Measurements from ENCODE around the gene PROP1. TPM values are rescaled to one million over a fixed set of nuclear protein-coding genes. Genes with fewer than 3 reads are reported as not detected.
"Not testable (repeated sequence)": the region's sequence is repeated elsewhere in the genome, so short reads cannot be mapped to it uniquely, and the experiment has no call there.

Gene PROP1
- total and polyA plus RNA-seq, 2 donors (not counting 3 experiments of a cell fraction or from before 2014, with no cell fraction given) = not detected

DNA sequence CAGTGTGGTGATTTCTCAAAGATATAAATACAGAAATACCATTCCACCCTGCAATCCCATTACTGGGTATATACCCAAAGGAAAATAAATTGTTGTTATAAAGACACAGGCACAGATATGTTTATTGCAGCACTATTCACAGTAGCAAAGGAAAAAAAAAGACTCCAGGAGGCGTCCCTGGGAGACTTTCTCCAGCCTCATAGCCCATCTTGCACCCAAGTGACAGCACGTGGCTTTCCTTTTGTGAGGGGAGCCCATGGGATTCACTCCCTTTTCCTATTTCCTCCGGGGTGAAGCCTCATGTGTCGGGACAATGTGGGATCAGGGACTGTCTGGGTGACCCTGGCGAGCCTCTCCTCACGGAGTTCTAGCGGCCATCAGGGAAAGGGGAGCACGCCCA lies 18.4 kb downstream of the PROP1 start:
- H3K27me3 ChIP-seq (ENCODE audit: control insufficient read depth in 2 of 2, insufficient read depth in 2 of 2, low read length in 2 of 2); CTCF ChIA-PET; H3K4me2 ChIP-seq (ENCODE audit: insufficient read depth, low read length); H3K4me3 ChIP-seq (replicated peaks in 1 of 3; ENCODE audit: insufficient read depth in 1 of 3, low read depth in 1 of 3, low read length in 3 of 3); H4K20me1 ChIP-seq (replicated peaks; ENCODE audit: control insufficient read depth, extremely low read depth, insufficient read depth, low read length); intact Hi-C loops (cut with micrococcal nuclease); DNase-seq (ENCODE audit: low read depth, low spot score); POLR2A ChIA-PET; BruUV-seq (replicated peaks); H3K36me3 ChIP-seq (ENCODE audit: control insufficient read depth in 2 of 2, extremely low read depth in 1 of 2, insufficient read depth in 2 of 2, low read length in 2 of 2); H3K79me2 ChIP-seq (ENCODE audit: control insufficient read depth, insufficient read depth, low read length); H2AFZ ChIP-seq (ENCODE audit: low read depth, low read length); H3K9me1 ChIP-seq (replicated peaks; ENCODE audit: control insufficient read depth, extremely low read depth, insufficient read depth, low read length); H3K4me1 ChIP-seq (ENCODE audit: control insufficient read depth, extremely low read depth, insufficient read depth, low read length); H3K9ac ChIP-seq (replicated peaks; ENCODE audit: extremely low read depth, insufficient read depth, low read length); H3K9me3 ChIP-seq (replicated peaks; ENCODE audit: control insufficient read depth, insufficient read depth, low read length); H3K27ac ChIP-seq (ENCODE audit: insufficient read depth, low read depth, low read length); dilution Hi-C loops (cut with MboI; ENCODE audit: extremely low pct_ligation_motif_present, low sequenced_read_pairs); FAIRE-seq: not testable (repeated sequence)

DNA sequence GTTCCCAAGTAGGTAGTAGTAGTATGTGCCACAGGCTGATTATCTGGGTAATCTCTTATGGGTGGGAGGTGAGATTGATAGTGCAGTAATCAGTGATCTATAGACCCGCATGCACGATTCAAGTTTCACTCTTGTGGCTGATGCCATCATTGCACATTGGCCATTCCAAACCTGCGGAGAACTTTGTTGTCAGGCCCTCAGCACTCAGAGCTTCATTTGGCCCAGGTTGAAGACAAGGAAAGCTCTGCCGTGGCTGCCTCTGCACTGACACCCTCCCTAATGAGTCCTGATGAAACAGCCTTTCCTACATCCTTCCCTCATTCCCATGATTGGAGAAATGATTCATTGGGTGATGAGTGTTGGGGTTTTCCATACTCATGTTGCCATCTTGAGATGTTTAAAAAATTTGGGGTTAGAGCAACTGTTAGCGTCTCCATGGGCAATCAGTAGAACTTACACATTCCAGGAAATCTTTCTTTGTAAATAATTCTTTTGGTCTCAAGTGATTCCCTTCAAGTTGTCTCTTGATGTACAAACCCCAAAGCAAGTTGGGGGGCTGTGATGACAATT lies 22.9 kb downstream of the PROP1 start:
- Histone ChIP-seq H3K27me3 (ENCODE audit: control insufficient read depth in 2 of 2, insufficient read depth in 2 of 2, low read length in 2 of 2) (peaks cover 0 to 2% of the 10 kb centered on the region in 2 experiments), H3K4me2 (ENCODE audit: insufficient read depth, low read length) (no peak overlapping the region), H2AFZ (ENCODE audit: low read depth, low read length) (no peak overlapping the region), H3K36me3 (ENCODE audit: control insufficient read depth in 2 of 2, extremely low read depth in 1 of 2, insufficient read depth in 2 of 2, low read length in 2 of 2) (no peaks in the 10 kb centered on the region), H3K4me3 (replicated peaks in 1 of 3; ENCODE audit: insufficient read depth in 1 of 3, low read depth in 1 of 3, low read length in 3 of 3) (no peak overlapping the region), H3K9ac (replicated peaks; ENCODE audit: extremely low read depth, insufficient read depth, low read length) (no peak overlapping the region), H3K4me1 (ENCODE audit: control insufficient read depth, extremely low read depth, insufficient read depth, low read length) (no peaks in the 10 kb centered on the region), H4K20me1 (replicated peaks; ENCODE audit: control insufficient read depth, extremely low read depth, insufficient read depth, low read length) (no peaks in the 10 kb centered on the region), H3K79me2 (ENCODE audit: control insufficient read depth, insufficient read depth, low read length) (no peaks in the 10 kb centered on the region), H3K9me1 (replicated peaks; ENCODE audit: control insufficient read depth, extremely low read depth, insufficient read depth, low read length) (no peaks in the 10 kb centered on the region), H3K27ac (ENCODE audit: insufficient read depth, low read depth, low read length) (no peak overlapping the region), H3K9me3 (replicated peaks; ENCODE audit: control insufficient read depth, insufficient read depth, low read length) (no peaks in the 10 kb centered on the region)
- BruUV-seq (replicated peaks) = no TSS peak
- ChIA-PET CTCF (interaction anchor here (0.6 kb wide), 1 partner anchor 30 kb away, joined by 3 read pairs; no protein-coding TSS in a partner anchor), POLR2A (no interaction called here)
- no peak for DNase-seq (ENCODE audit: low read depth, low spot score)
- no peak for FAIRE-seq
- dilution Hi-C loops (cut with MboI; ENCODE audit: extremely low pct_ligation_motif_present, low sequenced_read_pairs) (no loop called here), intact Hi-C loops (cut with micrococcal nuclease) (no loop called here)
- TF ChIP-seq POLR2AphosphoS5 (IDR thresholded peaks at IDR 0.05; ENCODE audit: insufficient read depth, low read depth, low read length) (no peak), EZH2 (IDR thresholded peaks at IDR 0.05; ENCODE audit: borderline replicate concordance, low read depth, low read length, severe bottlenecking) (no peak), FOS (IDR thresholded peaks at IDR 0.05; ENCODE audit: borderline replicate concordance, insufficient read depth, low read length) (no peak), MYC (IDR thresholded peaks at IDR 0.05; ENCODE audit: low read depth, low read length) (no peak), CTCF (IDR thresholded peaks at IDR 0.05; ENCODE audit: extremely low read depth in 1 of 2, insufficient read depth in 1 of 2, low read depth in 1 of 2, low read length in 2 of 2) (no peak), GATA2 (IDR thresholded peaks at IDR 0.05; ENCODE audit: insufficient read depth, insufficient read length, low read depth, low read length) (no peak)

All from endothelial cell of umbilical vein (primary cell).